GM18907 (cell line): Measurements from ENCODE around the gene CTDSPL2.
"Not testable (repeated sequence)": the region's sequence is repeated elsewhere in the genome, so short reads cannot be mapped to it uniquely, and the experiment has no call there.

Source experiments
- ATAC-seq: cut with Tn5 transposase; IDR thresholded peaks from one replicate; pipeline ENCODE4 v1.9.1; 2021; ENCODE audit warnings: mild to moderate bottlenecking, moderate library complexity; ENCODE audit not compliant: unreplicated experiment

Gene CTDSPL2

DNA sequence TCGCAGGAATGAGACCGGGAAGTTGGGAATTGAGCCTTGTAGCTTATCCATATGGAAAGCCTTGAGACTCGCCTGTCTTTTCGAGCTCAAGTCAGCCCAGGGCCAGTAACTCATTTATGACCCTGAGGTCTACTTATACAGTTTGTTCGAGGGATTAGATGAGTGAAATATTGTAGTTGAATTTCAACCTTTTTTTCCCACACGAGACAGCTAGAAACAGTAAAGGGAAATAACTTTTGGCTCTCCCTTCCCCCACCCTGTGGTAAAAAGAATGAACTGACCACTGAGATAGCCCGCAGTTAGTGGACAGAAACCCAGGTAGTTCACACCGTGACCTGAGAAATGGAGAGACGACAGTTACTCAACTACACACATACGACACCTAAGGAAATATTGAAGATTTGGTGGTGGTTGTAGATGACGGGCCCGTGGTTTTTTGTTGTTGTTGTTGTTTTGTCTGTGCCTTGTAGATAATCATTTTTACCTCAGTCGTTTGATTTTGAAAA, 110.4 kb downstream of the CTDSPL2 start:
- ATAC-seq, result no peak

DNA sequence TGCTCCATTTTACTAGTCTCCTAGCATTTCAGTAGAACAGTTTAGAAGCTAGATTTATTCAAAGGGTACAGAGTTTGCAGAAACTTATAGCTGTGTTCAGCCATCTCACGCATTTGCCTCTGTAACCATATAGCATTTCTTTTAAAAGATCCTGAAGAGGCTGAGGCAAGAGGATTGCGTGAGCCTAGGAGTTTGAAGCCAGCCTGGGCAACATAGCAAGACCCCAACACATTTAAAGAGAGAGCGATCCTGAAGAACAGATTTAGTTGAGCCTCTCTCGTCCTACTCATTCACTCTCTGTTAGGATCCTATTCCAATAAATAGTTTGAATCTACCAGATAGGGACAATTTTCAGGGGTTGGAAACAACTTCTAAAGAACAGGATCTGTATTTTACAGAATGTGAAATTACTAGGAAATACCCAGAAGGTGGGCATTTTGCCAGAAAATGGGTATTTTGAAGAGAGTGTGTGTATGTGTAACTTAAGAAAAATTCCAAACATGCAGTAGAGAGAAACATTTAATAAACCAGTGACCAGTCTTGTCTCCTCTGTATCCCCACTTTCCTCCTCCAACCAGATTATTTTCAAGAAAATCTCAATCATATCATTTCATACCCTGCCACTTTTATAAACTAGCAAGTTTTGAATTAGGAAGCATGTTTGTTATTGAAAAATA, 114.0 kb downstream of the CTDSPL2 start:
- ATAC-seq, result no peak

DNA sequence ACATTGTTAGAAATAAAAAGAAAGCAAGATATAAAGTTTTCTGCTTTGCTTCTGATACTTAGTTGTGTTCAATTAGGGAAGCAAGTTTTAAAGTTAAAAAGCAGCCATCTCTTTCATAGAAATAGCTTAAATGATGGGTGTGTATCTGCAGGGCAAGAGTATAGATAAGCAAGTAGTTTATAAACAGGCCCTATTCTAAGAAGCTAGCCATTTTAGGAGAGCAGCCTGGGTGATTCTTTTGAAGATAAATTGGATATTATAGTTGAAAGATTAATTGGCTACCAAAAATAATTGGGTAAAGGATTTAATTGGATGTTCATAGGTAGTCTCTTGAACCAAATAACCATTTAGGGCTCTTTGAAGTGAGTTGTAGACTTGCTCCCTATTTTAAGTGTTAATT, 115.2 kb downstream of the CTDSPL2 start:
- no peak for ATAC-seq

DNA sequence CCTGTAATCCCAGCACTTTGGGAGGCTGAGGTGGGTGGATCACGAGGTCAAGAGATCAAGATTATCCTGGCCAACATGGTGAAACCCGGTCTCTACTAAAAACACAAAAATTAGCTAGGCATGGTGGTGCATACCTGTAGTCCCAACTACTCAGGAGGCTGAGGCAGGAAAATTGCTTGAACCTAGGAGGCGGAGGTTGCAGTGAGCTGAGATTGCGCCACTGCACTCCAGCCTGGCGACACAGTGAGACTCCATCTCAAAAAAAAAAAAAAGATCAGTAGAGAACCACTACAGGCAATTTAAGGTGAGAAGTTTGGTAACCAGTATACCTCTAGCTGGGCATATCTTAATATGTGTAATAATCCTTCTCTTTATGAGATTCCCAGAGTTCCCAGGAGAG, 117.3 kb downstream of the CTDSPL2 start:
- not testable (repeated sequence) for ATAC-seq

DNA sequence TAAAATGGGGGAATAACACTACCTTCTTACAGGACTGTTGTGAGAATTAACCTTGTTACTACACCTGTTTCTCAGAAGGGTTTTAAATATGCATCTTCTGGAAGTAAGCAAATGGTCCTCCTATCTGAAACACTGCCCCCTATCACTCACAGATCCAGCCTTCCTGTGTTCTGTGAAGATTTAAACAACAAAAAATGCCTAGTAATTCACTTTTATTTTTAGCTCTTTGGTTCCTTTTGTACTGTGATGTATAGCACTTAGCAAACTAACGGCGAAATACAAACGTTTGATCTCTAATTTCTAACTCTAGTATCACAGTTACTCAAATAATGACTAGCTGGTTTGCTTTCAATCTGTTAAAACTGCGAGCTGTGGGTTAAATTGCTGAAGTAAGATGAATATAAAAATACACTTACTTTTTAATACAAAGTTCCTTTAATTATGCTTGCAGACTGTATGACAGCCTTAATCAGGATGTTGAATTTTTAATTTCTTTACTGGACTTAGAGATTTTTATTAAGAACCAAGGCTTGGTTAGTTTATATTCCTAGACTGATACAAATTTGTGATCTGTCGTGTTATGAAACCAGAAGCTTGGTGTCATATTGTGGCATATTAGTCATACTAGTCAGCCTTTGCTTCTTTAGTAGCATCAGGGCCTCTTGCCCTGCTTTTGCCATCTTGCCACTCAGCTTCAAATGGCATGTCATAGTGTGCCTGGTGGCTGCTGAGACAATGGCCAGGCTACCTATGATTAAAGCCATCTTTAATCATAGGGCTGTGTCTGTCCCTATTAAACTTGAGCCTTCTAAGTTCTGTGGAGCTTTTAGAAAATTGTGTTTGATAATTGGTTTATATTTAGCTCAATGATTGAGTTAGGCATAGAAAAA, 118.7 kb downstream of the CTDSPL2 start:
- peak; percentile 80 for ATAC-seq

DNA sequence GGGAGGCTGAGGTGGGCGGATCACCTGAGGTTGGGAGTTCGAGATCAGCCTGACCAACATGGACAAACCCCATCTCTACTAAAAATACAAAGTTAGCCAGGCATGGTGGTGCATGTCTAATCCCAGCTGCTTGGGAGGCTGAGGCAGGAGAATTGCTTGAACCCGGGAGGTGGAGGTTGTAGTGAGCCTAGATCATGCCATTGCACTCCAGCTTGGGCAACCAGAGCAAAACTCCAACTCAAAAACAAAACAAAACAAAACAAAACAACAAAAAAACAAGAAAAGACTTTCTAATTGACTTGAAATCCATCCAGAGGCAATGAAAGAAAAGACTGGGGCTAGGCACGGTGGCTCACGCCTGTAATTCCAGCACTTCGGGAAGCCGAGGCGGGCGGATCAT, 121.7 kb downstream of the CTDSPL2 start:
- ATAC-seq, result not testable (repeated sequence)

DNA sequence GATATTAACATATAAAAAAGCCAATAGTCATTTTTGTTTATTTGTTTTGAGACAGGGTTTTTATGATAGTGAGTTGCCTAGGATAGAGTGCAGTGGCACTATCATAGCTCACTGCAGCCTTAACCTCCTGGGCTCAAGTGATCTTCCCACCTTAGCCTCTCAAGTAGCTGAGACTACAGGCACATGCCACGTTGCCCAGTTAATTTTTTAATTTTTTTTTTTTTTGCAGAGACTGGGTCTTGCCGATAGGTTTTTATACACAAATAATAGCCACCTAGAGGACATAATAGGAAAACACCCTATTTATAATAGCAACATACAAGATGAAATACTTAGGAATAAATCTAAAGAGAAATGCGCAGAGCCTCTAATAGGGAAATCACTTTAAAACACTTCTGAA, 122.8 kb downstream of the CTDSPL2 start:
- ATAC-seq, result no peak

- ATAC-seq, result no peak
Measured at GRCh38 chr15:44550734-44551133, 123.3 kb downstream of the CTDSPL2 start.

DNA sequence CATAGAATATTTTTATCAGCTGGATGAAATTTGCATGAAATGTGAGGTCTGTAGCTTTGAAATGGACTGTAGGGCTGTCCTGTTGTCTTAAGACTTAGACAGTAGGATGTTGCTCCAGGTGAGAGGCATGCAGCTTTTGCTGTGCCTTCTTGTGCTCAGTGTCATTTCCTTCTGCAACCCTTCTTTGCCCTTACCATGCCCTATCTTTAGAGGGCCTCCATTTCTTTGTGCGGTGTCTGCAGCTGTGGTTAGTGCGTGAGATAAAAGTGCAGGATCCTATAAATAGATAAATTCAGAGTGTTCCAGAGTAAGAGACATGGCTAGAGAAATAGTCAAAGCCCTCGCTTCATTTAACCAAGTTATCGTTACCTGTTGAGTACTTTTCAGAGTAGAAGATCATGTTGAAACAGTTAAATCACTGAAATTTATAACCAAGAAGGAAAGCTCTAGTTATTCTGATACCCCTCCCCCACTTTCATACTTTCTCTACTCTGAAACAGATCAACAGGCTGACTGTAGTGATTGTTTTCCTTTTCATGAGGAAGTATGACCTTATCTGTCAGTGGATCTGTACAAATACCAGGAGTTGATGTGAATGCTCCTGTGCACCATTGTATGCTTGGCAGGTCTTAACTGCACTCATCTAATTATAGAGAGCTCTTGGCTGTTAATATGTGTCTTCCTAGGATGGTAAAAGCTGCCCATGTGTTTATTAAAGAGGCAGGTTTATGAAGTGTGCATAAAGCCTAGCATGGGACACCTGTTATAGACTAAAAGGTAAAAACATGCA, 127.7 kb downstream of the CTDSPL2 start:
- no peak for ATAC-seq

- not testable (repeated sequence) for ATAC-seq
Measured at GRCh38 chr15:44560926-44561325, 133.5 kb downstream of the CTDSPL2 start.

DNA sequence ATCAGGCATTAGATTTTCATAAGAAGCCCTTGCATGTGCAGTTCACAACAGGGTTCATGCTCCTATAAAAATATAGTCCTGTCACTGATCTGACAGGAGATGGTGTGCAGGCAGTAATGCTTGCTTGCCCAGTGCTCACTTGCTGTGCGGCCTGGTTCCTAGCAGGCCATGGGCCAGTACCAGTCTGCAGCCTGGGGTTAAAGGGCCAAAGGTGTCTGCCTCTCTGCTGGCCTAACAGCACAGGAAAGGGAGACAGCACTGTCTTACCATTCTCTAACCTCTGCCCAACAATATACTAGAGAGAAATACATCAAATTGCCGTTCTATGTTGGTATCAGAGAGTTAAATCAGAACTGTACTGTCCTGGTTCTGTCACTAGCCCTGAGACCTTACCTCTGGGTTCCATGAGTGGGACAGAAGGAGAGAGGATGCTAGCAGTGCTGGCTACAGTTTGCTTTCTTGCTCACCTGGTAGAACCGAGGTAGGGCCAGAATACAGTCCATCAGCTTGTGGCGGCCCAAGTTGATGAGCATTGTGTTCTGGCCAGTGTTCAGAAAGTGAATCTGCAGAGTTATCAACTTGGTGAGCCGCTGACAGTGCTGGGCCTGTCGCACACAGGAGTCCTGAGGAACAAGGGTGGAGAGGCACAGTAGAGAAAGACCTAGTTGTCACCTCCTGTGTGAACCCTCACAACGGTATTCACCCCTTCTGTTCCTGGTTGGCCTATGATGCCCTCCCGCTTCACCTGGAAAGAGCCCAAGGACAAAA, 138.1 kb downstream of the CTDSPL2 start:
- no peak for ATAC-seq

GRCh38 chr15:44566155-44566540, 138.7 kb downstream of the CTDSPL2 start:
- no peak for ATAC-seq

DNA sequence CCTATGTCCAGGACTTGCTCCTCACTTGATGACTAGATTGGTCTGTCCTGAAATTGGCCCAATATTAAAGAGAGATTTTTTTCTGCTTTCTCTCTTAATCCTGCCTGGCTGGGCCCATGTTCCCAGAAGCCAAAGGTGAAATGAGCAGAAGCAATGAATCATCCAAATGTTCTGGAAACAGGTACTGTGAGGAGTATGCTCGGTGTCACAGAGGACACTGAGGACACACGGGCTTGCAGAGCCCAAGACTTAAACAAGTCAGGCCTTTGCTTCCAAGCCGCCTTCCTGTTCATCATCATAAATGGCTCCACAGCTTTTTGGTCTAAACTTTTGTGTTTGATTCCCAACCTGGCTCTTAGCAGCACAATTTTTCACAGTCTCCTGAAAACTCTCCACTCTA, 140.9 kb downstream of the CTDSPL2 start:
- ATAC-seq, result no peak

DNA sequence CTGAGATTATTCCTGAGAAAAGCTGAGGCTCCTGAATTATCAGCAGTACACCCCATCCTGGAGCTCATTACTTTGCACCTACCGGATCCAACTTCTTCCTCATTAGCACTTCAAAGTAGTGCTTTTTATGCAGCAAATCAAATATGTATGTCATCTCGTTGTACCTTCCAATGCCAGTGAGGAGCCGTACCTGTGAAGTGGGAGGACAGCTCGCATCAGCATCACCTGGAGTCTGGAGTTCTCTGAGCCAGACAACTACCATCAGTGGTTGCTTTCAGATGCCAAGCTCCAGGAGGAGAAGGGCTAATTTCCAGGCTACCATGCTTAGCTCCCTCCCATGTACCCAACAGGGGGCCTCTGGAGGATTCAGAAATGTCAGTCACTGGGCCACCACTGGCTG, 141.9 kb downstream of the CTDSPL2 start:
- ATAC-seq, result no peak

DNA sequence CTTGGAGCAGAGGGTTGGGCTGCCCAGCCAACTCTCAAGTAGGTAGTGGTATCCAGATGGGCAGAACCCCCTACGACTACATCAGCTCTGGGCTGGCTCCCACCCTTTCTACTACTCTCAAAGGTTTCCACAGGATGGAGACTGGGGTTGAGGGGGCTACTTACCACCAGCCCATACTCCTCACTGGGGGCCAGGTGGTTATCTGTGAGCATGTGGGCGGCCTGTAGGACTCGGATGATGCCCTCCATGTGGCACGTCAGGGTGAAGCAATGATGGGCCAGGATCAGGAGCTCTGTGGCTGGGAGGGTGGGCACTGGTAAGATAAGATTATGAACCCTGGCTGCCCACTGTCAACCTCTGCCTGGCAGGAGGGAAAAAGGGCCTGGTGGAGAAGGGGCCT, 142.9 kb downstream of the CTDSPL2 start:
- no peak for ATAC-seq

DNA sequence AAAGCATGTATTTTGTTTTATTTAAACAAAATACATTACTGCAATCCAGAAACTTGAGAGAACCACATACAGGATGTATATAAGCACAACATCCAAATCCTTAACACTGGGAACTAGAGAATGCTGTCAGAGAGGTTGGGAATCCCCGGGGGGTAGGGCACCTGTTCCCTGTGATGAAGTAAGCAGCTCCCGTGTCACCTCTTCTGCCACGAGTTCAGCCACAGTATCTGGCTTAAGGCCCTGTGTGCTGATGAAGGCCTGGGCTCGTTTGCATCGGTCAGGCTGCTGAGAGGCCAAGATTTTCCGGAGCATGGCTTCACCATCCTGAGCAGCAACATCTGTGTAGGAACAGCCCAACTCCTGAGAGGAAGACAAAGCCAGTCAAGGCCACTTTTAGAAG, 146.0 kb downstream of the CTDSPL2 start:
- no peak for ATAC-seq

GRCh38 chr15:44574734-44575133, 147.3 kb downstream of the CTDSPL2 start:
- ATAC-seq, result no peak
